Keratinocyte (primary cell): Measurements from ENCODE around the gene KLC4.

Source experiments
- CTCF ChIP-seq, 3 experiments: IDR thresholded peaks in 1 of 3; conservative IDR thresholded peaks in 1 of 3; optimal IDR thresholded peaks in 1 of 3; 2 replicates in 2 of 3; 3 replicates in 1 of 3; pipeline versions ENCODE3 to v1.5.1; 2011; ENCODE audit warnings: low read length in 3 of 3, mild to moderate bottlenecking in 3 of 3, moderate library complexity in 2 of 3, control low read depth in 1 of 3, inconsistent platforms in 1 of 3; ENCODE audit not compliant: insufficient read depth in 2 of 3; ENCODE audit errors: extremely low read depth in 1 of 3
- EZH2 ChIP-seq: IDR thresholded peaks from one replicate; pipeline ENCODE4 v1.6.1; 2012; ENCODE audit warnings: inconsistent platforms, mild to moderate bottlenecking, low read length, moderate library complexity

- TF ChIP-seq CTCF (optimal IDR thresholded peaks at IDR 0.05 in 1 of 3, IDR thresholded peaks at IDR 0.05 in 1 of 3, conservative IDR thresholded peaks at IDR 0.05 in 1 of 3; ENCODE audit: extremely low read depth in 1 of 3, insufficient read depth in 2 of 3, low read length in 3 of 3) (no peak), EZH2 (no peak)
These were observed 60.1 kb downstream of the KLC4 start for GRCh38 chr6:43119482-43119881.
